Fibroblast of lung (primary cell): ENCODE measurements around the gene CERS2.

Experiments used
- EZH2 ChIP-seq: IDR thresholded peaks from 2 replicates; pipeline ENCODE4 v1.5.1; 2012; ENCODE audit warnings: low read length, control low read depth, mild to moderate bottlenecking; ENCODE audit errors: missing control alignments
- TF ChIP-seq, protein P1 (sequence below), 2 donors: IDR thresholded peaks in 1 of 2; conservative IDR thresholded peaks in 1 of 2; 1 replicate in 1 of 2; 2 replicates in 1 of 2; pipeline ENCODE4 v1.5.1; 2011 to 2012; ENCODE audit warnings: low read length in 2 of 2, control low read depth in 1 of 2, inconsistent platforms in 1 of 2, low read depth in 1 of 2, mild to moderate bottlenecking in 1 of 2

DNA sequence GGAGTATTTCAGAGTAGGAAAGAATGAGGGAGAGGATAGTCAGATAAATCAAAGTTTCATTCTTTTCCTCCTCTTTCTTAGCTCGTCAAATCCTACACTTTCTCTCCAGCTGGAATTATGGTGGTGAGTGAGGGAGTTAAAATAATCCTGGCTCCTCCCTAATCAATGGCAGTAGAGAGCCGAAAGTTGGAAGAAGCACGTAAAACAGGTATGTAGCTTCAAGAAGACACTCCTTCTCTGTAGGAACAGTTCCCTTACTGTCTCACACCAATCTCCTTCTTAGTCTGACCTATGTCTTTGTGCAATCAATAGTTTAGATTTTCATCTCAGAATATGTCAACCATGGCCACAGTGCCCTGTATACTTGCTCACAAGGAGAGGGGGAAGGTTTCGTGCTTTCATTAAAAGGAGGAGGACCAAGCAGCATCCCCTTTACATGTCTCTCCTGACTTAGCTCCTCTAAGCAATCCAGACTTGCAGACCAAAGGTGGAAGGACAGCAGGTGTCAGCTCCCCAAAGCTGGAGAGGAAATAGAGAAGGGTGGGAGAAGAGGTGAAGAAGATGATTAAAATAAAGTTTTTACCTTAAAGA lies 31.2 kb upstream of the CERS2 start:
- TF ChIP-seq, protein P1, sequence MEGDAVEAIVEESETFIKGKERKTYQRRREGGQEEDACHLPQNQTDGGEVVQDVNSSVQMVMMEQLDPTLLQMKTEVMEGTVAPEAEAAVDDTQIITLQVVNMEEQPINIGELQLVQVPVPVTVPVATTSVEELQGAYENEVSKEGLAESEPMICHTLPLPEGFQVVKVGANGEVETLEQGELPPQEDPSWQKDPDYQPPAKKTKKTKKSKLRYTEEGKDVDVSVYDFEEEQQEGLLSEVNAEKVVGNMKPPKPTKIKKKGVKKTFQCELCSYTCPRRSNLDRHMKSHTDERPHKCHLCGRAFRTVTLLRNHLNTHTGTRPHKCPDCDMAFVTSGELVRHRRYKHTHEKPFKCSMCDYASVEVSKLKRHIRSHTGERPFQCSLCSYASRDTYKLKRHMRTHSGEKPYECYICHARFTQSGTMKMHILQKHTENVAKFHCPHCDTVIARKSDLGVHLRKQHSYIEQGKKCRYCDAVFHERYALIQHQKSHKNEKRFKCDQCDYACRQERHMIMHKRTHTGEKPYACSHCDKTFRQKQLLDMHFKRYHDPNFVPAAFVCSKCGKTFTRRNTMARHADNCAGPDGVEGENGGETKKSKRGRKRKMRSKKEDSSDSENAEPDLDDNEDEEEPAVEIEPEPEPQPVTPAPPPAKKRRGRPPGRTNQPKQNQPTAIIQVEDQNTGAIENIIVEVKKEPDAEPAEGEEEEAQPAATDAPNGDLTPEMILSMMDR (conservative IDR thresholded peaks at IDR 0.05 in 1 of 2, IDR thresholded peaks at IDR 0.05 in 1 of 2; ENCODE audit: low read depth in 1 of 2, low read length in 2 of 2) = no peak
- no peak for TF ChIP-seq EZH2
